ENCODE measurements around the gene SCN9A. TPM values are rescaled to one million over a fixed set of nuclear protein-coding genes. Genes with fewer than 3 reads are reported as not detected.

SCN9A gene
- total and polyA plus RNA-seq, 10 of the 15 experiments (the other 5 are each of a cell fraction or from before 2014, with no cell fraction given), result 0.04 to 0.08 (median 0.08) TPM; not detected in 7

GRCh38 chr2:166406374-166406773 is 30.6 kb upstream of the SCN9A start (continued):
- TF ChIP-seq REST (IDR thresholded peaks at IDR 0.05; ENCODE audit: low read depth, low read length) (no peak), PAX5 (IDR thresholded peaks at IDR 0.05; ENCODE audit: borderline replicate concordance, low read depth, low read length) (no peak), NFIC (IDR thresholded peaks at IDR 0.05; ENCODE audit: low read depth, low read length) (no peak), IRF4 (IDR thresholded peaks at IDR 0.05; ENCODE audit: low read depth, low read length) (no peak), BMI1 (IDR thresholded peaks at IDR 0.05; ENCODE audit: borderline replicate concordance) (no peak), JUNB (IDR thresholded peaks at IDR 0.05) (no peak), HSF1 (IDR thresholded peaks at IDR 0.05; ENCODE audit: low read depth, low read length) (no peak)

GRCh38 chr2:166405569-166405926 is 29.8 kb upstream of the SCN9A start:
- CTCF ChIA-PET, result no interaction called here

More at GRCh38 chr2:166405569-166405926, 29.8 kb upstream of the SCN9A start:
- H3K4me3 ChIP-seq, result no peak overlapping the region
- no peaks in the 10 kb centered on the region for H3K9me3 ChIP-seq (replicated peaks; ENCODE audit: control insufficient read depth, insufficient read depth, low read length)
- no peaks in the 10 kb centered on the region for H3K27me3 ChIP-seq (replicated peaks in 1 of 2; ENCODE audit: control insufficient read depth in 2 of 2, insufficient read depth in 2 of 2, low read length in 1 of 2)
- no peaks in the 10 kb centered on the region for H4K20me1 ChIP-seq (ENCODE audit: control insufficient read depth, insufficient read depth)
- TF ChIP-seq SMC3 (IDR thresholded peaks at IDR 0.05; ENCODE audit: borderline replicate concordance, low read length) (no peak), WRNIP1 (IDR thresholded peaks at IDR 0.05; ENCODE audit: borderline replicate concordance, low read depth, low read length) (no peak), REST (IDR thresholded peaks at IDR 0.05; ENCODE audit: low read depth, low read length) (no peak), CBX5 (IDR thresholded peaks at IDR 0.05; ENCODE audit: low read depth) (no peak), ZZZ3 (IDR thresholded peaks at IDR 0.05; ENCODE audit: control insufficient read depth, insufficient read length, low read depth) (no peak), CHD2 (IDR thresholded peaks at IDR 0.05; ENCODE audit: borderline replicate concordance, low read depth, low read length) (no peak), STAT3 (IDR thresholded peaks at IDR 0.05; ENCODE audit: low read depth, low read length) (no peak)
- ChIA-PET RAD21 (ENCODE audit: unreplicated experiment) (no interaction called here), SMC1A (ENCODE audit: uncharacterized antibody, unreplicated experiment) (no interaction called here), POLR2A (no interaction called here)
- no TSS peak for BruUV-seq (replicated peaks)
- no peaks in the 10 kb centered on the region for H3K79me2 ChIP-seq (ENCODE audit: control insufficient read depth, insufficient read depth, low read length)
- no peaks in the 10 kb centered on the region for H3K4me1 ChIP-seq (ENCODE audit: control insufficient read depth, insufficient read depth, low read length)
- H3K4me2 ChIP-seq (ENCODE audit: control insufficient read depth, insufficient read depth), result no peak overlapping the region
- no peaks in the 10 kb centered on the region for H3K36me3 ChIP-seq (ENCODE audit: control insufficient read depth in 2 of 2, insufficient read depth in 2 of 2, low read length in 1 of 2)
- no peak for DNase-seq (ENCODE audit: low read depth, low spot score)
- no peak overlapping the region for H2AFZ ChIP-seq (ENCODE audit: control insufficient read depth, low read depth, low read length)
- intact Hi-C loops (cut with micrococcal nuclease; ENCODE audit: unreplicated experiment), result no loop called here
- H3K9ac ChIP-seq (ENCODE audit: control insufficient read depth, insufficient read depth, low read length), result no peak overlapping the region
- ATAC-seq, result no peak
- no peak for FAIRE-seq
- H3K27ac ChIP-seq (ENCODE audit: control insufficient read depth, insufficient read depth), result no peak overlapping the region
- in situ Hi-C loops (cut with MboI), result no loop called here
- 6% methylated on average over 6 of the region's 6 CpGs for WGBS (ENCODE audit: insufficient coverage, insufficient replicate concordance, low lambda C conversion rate, missing lambda C conversion rate)

Measured in GM12878 (cell line).